Muscle of arm (tissue), 12 donors: ENCODE measurements around the gene COMMD10. TPM values are rescaled to one million over a fixed set of nuclear protein-coding genes. Genes with fewer than 3 reads are reported as not detected.
"Not testable (repeated sequence)": the region's sequence is repeated elsewhere in the genome, so short reads cannot be mapped to it uniquely, and the experiment has no call there.

Experiments used
- DNase-seq: peaks from one replicate; pipeline ENCODE4 v3.0.0-alpha.2; 2013
- polyA plus RNA-seq, 12 donors: library from polyadenylated mRNA; unstranded; fragments of 120-200 nt; gene quantifications; one replicate each; pipeline ENCODE4 v1.2.1, GENCODE V29; 2013; ENCODE audit not compliant: insufficient read length in 12 of 12

Gene COMMD10
- polyA plus RNA-seq, 12 donors, result 20.7 to 54.7 (median 34.8) TPM; not detected in 1

DNA sequence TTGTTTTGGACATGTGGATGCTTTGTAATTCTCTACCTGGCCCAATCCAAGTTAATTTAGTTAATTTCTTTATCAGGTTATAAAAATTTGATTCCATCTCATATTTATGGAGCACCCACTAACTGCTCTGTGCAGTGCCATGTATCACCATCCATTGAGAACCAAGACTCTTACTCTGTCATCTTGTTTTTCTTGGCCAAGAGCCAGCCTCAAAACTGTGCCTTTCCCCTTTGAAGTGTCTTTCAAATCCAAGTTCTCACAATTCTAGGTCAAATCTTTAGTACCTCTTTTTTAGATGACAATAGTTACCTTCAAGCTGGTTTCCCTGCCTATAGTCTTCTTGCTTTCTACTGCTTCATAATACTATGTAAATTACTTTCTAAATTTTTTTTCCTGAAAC, 3.2 kb downstream of the COMMD10 start:
- DNase-seq, result no peak

DNA sequence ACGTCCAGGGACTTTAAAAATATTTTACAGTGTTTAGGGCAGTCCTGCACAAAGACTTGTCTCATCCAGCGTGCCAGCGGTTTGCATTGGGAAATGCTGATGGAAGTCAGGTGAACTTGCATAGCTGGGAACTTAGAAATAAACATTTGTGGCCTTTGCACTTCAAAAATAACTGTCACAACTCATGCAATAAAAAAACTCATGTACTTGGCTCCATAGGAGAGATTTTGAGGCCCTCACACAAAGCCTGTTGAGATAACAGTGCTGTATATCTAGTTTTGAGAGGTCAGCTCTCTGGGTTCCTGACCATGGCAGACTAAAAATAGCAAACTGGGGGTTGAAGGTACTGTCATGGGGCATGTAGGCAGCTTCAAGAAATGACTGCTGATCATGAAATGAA, 5.5 kb downstream of the COMMD10 start:
- DNase-seq, result no peak

DNA sequence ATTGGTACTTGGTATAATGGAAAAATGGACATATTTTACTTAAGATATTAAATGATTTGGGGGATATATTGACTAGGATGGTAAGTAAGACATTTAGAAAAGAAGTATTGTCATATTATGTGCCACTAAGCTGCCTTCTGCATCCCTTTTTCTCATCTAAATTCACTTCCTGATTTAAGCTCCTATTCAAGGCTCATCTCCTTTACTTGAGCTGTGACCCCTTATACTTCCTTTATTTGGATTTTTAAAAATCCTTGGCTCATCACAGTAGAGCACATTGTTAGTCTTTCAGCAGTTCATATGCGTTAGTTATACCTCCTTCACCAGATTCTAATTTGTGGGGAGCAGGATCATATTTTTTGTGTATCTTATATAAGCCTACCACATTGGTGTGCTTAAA, 6.6 kb downstream of the COMMD10 start:
- DNase-seq, result no peak

- DNase-seq, result no peak
These were observed 12.5 kb downstream of the COMMD10 start for GRCh38 chr5:116097301-116097700.

DNA sequence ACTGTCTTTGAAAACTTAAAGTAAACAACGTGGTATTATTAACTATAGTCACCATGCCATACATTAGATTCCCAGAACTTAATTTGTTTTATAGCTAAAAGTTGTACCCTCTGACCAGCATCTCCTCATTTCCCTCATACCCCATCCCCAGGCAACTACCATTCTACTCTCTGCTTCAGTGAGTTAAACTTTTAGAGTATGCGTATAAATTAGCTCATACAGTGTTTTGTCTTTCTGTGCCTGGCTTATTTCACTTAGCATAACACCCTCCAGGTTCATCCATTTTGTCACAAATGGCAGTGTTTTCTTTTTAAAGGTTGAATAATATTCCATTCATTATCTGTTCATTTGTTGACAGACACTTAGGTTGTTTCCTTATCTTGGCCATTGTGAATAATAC, 14.2 kb downstream of the COMMD10 start:
- DNase-seq, result no peak

- not testable (repeated sequence) for DNase-seq
These were observed 20.1 kb downstream of the COMMD10 start for GRCh38 chr5:116104941-116105340.

- no peak for DNase-seq
These were observed 30.3 kb downstream of the COMMD10 start for GRCh38 chr5:116115163-116115562.

GRCh38 chr5:116130471-116130870, 45.6 kb downstream of the COMMD10 start:
- no peak for DNase-seq

DNA sequence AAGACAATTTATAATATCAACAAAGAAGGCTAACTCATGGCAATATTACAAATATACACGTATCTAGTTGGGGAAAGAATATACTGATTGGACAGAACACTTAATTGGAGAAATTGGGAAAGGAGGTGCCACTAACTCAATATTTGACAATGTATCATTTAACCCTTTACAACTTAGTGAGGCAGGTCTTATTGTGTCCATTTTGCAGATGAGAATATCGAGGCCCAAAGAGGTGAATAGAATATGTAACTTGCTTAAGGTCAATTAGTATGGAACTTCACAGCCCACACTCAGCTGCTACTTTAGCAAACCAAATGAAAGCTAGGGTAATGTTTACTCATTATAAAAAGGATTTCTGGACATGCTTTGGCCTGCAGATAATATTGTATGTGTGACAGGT, 46.2 kb downstream of the COMMD10 start:
- DNase-seq, result no peak

DNA sequence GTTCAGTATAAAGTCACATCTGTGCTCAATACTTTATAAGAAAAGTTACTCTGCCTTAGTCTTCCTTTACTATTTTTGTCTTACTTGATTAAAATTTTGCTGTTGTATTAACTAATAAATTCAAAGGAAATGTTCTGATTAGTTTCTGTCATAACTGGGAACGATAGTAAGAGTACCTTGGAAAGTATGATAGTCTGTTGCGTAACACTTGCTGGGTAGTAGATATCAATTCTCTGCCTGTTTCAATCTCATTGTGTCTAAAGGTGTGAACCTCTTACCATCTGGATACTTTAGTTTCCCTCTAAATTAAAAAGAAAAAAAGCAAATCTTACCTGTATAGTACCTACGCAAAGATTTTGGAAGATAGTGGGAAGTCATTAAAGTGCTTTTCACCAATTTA, 48.5 kb downstream of the COMMD10 start:
- no peak for DNase-seq

- no peak for DNase-seq
These were observed 50.5 kb downstream of the COMMD10 start for GRCh38 chr5:116135344-116135743.

- peak; percentile 70 for DNase-seq
These were observed 52.9 kb downstream of the COMMD10 start for GRCh38 chr5:116137544-116138378.

GRCh38 chr5:116142495-116142894, 57.7 kb downstream of the COMMD10 start:
- no peak for DNase-seq

GRCh38 chr5:116144103-116144502, 59.3 kb downstream of the COMMD10 start:
- DNase-seq, result no peak

DNA sequence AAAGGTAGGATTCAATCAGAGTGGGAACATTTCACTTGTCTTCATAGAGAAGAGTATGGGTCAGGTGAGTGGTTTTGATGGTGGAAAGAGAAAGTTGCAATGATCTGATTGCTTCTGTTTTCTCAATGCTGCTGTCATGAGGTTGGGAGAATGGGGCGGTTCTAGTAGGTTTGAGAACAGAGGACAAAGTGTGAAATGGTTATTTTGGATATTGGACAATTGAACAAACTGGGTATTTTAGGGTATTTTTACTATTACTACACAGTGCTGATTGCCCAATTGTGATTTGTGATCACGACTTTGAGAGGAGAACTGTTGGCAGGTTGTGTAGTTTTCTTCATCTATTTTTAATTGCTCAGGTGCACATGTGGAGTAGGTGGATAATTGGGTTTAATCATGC, 60.2 kb downstream of the COMMD10 start:
- no peak for DNase-seq

DNA sequence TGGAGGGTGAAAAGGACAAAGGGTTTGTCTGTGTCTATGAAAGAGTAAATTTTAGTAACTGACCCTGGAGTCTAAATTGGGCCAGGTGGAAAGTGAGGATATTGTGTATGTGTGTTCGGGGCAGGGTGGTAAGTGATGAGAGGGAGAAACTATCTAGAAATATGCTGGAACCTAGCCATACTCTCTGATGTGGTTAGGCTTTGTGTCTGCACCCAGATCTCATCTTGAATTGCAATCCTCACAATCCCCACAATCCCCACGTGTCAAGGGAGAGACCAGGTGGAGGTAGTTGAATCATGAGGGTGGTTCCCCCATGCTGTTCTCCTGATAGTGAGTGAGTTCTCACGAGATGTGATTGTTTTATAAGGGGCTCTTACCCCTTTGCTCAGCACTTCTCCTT, 60.6 kb downstream of the COMMD10 start:
- DNase-seq, result no peak

DNA sequence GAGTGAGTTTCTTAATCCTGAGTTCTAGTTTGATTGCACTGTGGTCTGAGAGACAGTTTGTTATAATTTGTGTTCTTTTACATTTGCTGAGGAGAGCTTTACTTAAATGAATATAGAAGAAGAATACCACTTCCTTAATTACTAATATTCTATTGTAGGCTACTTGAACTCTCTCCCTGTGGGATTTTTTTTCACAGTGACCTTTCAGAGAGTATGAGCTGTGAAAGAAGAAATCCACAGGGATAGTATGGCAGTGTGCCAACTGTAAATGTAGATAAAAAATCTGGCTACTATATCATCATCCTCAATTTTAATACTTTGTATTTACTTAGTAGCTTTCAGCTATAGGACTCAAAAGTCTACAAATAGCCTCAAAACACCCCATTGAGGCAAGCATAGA, 67.3 kb downstream of the COMMD10 start:
- DNase-seq, result no peak

DNA sequence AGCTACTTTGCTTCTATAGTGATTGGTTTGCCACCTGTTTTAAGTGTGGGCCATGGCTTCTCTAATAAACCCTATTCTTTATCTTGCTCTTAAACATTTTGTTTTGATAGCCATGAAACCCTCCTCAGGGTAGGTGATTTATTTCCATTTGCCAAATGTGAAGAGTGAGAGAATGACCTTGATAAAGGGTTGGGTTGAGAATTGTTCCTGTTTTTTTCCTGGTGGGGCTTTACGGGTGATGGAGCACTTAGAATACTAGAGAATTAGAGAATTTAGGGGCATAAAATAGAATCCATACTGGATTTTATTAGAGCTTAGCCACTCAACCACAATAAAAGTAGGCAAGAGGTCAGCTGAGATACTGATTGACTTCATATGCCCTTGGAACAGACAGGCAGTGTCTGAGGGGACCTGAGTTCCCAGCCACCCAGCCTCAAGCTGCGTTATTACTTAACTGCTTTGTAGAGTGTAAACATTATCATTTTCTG, 68.9 kb downstream of the COMMD10 start:
- no peak for DNase-seq

- DNase-seq, result no peak
These were observed 69.4 kb downstream of the COMMD10 start for GRCh38 chr5:116154252-116154651.

DNA sequence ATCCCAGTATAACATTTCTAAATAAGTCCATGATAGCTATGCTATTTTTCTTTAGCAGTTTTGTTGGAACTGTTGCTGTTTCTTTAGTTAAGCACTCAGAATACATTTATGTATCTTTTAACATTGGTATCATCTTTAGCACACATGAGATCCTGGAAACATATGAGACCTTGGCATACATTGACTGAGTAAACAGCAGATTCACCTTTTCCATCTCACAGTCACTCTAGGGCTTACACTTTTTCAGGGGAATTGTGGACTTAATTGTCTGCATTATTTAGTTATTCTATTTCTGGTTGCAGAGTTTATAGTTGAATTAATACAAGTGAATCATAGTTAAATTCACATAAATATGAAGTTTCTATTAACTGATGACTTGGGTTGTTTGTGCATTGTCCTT, 70.1 kb downstream of the COMMD10 start:
- DNase-seq, result no peak

GRCh38 chr5:116157902-116158301, 73.1 kb downstream of the COMMD10 start:
- no peak for DNase-seq

- DNase-seq, result no peak
These were observed 74.2 kb downstream of the COMMD10 start for GRCh38 chr5:116159006-116159405.

GRCh38 chr5:116174111-116174510, 89.3 kb downstream of the COMMD10 start:
- no peak for DNase-seq

DNA sequence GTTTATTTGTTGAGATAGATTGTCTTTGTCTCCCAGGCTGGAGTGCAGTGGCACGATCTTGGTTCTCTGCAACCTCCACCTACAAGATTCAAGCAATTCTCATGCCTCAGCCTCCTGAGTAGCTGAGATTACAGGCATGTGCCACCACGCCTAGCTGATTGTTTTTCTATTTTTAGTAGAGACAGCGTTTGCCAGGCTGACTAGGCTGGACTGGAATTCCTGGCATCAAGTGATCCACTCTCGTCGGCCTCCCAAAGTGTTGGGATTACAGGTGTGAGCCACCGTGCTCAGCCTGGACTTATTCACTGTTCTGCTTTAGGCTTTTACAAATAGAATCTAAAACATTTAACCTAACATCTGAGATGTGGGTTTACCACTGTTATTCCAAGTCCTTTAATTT, 91.3 kb downstream of the COMMD10 start:
- DNase-seq, result no peak
